ENCODE data around the gene TP63.

The TP63 gene

GRCh38 chr3:189827108-189827507 lies 195.9 kb downstream of the TP63 start:
- Mint-ChIP-seq H3K4me1 (no peaks in the 10 kb centered on the region), H3K9me3 (no peaks in the 10 kb centered on the region), H3K27me3 (no peaks in the 10 kb centered on the region), H3K27ac (ENCODE audit: low read depth) (no peak overlapping the region), H3K4me3 (no peak overlapping the region), H3K36me3 (ENCODE audit: insufficient read depth) (no peaks in the 10 kb centered on the region)
- DNase-seq (ENCODE audit: low spot score in 2 of 2) (no peak), ATAC-seq (replicated peaks; ENCODE audit: extremely low read depth, poor library complexity, severe bottlenecking) (no peak)

DNA sequence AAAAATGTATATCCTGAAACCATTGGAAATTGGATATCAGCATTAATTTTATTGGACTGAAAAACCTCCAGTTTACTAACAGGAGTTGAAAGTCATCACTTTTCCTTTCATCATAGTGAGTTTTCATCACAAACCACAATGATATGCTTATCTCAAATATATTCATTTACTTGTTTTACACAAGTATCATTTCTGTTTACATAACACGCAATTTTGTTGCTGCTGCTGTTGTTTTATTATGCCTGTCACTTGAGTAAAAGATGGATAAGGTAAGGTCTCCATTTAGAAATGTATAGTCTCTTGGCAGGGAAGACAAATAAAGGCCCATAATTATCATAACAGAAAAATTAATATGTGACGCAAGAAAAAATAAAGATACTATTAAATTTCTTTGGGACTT lies 199.2 kb downstream of the TP63 start:
- H3K9me3 Mint-ChIP-seq: no peaks in the 10 kb centered on the region
- no peak for ATAC-seq (replicated peaks; ENCODE audit: extremely low read depth, poor library complexity, severe bottlenecking)
- H3K36me3 Mint-ChIP-seq (ENCODE audit: insufficient read depth): no peaks in the 10 kb centered on the region
- H3K27ac Mint-ChIP-seq (ENCODE audit: low read depth): no peak overlapping the region
- no peaks in the 10 kb centered on the region for H3K4me1 Mint-ChIP-seq
- no peak overlapping the region for H3K4me3 Mint-ChIP-seq
- no peaks in the 10 kb centered on the region for H3K27me3 Mint-ChIP-seq
- no peak for DNase-seq (ENCODE audit: low spot score in 2 of 2)

DNA sequence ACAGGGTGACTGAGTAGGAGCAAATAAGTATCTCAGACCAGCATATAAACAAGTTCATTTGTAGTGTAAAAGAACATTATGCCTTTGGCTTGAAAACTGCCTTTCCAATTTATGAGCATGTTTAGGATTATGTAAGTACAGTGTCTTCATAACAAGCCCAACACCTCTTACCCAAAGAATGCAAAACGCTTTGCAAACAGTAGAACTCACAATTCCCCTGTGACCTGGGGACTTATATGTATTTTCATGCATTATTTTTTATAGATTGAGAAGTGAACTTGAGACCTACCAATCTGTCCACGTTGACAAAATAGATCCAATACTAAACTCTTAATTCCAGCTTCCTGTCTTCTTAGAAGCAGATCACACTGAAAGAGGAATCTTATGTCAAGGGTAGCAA lies 202.1 kb downstream of the TP63 start:
- no peaks in the 10 kb centered on the region for H3K9me3 Mint-ChIP-seq
- H3K27ac Mint-ChIP-seq (ENCODE audit: low read depth): no peak overlapping the region
- peaks cover 10% of the 10 kb centered on the region for H3K27me3 Mint-ChIP-seq
- no peak overlapping the region for H3K4me3 Mint-ChIP-seq
- no peaks in the 10 kb centered on the region for H3K4me1 Mint-ChIP-seq
- H3K36me3 Mint-ChIP-seq (ENCODE audit: insufficient read depth): no peaks in the 10 kb centered on the region
- ATAC-seq (replicated peaks; ENCODE audit: extremely low read depth, poor library complexity, severe bottlenecking) (no peak), DNase-seq (ENCODE audit: low spot score in 2 of 2) (no peak)

DNA sequence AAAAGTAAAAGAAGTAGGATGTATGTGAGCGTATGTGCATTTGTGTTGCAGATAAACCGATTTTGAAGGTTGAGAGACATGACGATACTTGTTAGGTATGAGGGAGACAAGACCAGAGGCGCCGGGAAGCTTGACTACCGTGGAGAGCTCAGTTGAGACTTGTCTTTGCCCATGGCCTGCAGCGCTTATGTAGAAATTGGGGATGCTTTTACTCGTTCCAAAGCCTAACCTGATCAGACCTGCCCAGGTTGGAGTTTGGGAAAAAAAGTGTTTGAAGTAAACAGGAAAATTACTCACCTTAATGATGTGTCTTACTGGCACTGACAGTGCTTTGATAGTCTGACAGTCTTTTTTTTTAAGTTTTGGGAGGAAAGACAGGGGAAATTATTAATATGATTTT lies 202.8 kb downstream of the TP63 start:
- Mint-ChIP-seq H3K4me1 (no peaks in the 10 kb centered on the region), H3K36me3 (ENCODE audit: insufficient read depth) (no peaks in the 10 kb centered on the region), H3K9me3 (no peaks in the 10 kb centered on the region), H3K27me3 (peaks cover 10% of the 10 kb centered on the region), H3K4me3 (no peak overlapping the region), H3K27ac (ENCODE audit: low read depth) (no peak overlapping the region)
- no peak for DNase-seq (ENCODE audit: low spot score in 2 of 2)
- no peak for ATAC-seq (replicated peaks; ENCODE audit: extremely low read depth, poor library complexity, severe bottlenecking)

DNA sequence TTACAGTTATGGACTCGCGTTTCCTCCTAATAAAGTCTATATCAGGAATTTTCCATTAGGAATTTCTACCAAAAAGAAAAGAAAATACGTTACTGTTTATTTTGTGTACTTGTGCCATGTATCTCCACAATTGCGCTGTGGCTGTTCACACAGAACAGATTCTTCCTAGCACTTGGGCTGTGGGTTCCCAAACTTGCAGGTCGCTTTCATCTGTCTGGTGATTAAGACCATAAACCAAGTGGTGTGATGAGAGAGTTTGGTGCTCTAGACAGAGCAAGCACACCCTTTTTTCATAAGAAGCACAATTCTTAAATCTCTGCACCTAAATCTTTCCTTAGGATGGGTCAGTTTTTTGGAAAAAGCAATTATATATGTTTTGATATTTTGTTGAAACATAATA lies 203.3 kb downstream of the TP63 start:
- ATAC-seq (replicated peaks; ENCODE audit: extremely low read depth, poor library complexity, severe bottlenecking) (no peak), DNase-seq (ENCODE audit: low spot score in 2 of 2) (no peak)
- H3K4me3 Mint-ChIP-seq: no peak overlapping the region
- no peaks in the 10 kb centered on the region for H3K36me3 Mint-ChIP-seq (ENCODE audit: insufficient read depth)
- H3K27ac Mint-ChIP-seq (ENCODE audit: low read depth): no peak overlapping the region
- H3K27me3 Mint-ChIP-seq: peaks cover 10% of the 10 kb centered on the region
- no peaks in the 10 kb centered on the region for H3K9me3 Mint-ChIP-seq
- no peaks in the 10 kb centered on the region for H3K4me1 Mint-ChIP-seq

- Mint-ChIP-seq H3K36me3 (ENCODE audit: insufficient read depth) (no peaks in the 10 kb centered on the region), H3K9me3 (no peaks in the 10 kb centered on the region), H3K4me1 (no peaks in the 10 kb centered on the region), H3K27me3 (peaks cover 17% of the 10 kb centered on the region), H3K4me3 (no peak overlapping the region), H3K27ac (ENCODE audit: low read depth) (no peak overlapping the region)
- DNase-seq (ENCODE audit: low spot score in 2 of 2): no peak
- ATAC-seq (replicated peaks; ENCODE audit: extremely low read depth, poor library complexity, severe bottlenecking): no peak
These were observed 205.6 kb downstream of the TP63 start for GRCh38 chr3:189836795-189837194.

GRCh38 chr3:189838291-189838690 lies 207.1 kb downstream of the TP63 start:
- no peak for ATAC-seq (replicated peaks; ENCODE audit: extremely low read depth, poor library complexity, severe bottlenecking)
- no peaks in the 10 kb centered on the region for H3K36me3 Mint-ChIP-seq (ENCODE audit: insufficient read depth)
- H3K4me3 Mint-ChIP-seq: no peak overlapping the region
- no peaks in the 10 kb centered on the region for H3K9me3 Mint-ChIP-seq
- H3K4me1 Mint-ChIP-seq: no peaks in the 10 kb centered on the region
- no peak for DNase-seq (ENCODE audit: low spot score in 2 of 2)
- no peak overlapping the region for H3K27ac Mint-ChIP-seq (ENCODE audit: low read depth)
- H3K27me3 Mint-ChIP-seq: peaks cover 23% of the 10 kb centered on the region

DNA sequence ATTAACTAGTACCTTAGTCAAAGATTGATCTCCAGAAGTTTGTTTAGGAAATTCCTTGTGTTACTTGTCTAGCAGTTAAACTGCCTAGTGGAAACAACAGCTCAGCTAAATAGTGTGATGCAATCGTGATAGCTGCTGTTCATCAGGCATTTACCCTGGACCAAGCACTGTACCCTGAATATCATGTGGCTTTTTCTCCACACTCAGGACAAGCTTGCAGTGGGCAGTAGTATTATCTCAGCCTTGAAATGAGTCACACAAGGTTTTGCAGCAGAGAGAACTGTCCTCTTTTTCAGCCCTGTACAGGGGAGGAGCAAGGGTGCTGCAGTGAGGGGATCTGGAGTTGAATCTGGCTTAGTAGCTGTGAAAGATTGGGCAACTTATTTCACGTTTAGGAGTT lies 208.4 kb downstream of the TP63 start:
- H3K27me3 Mint-ChIP-seq: peaks cover 23% of the 10 kb centered on the region
- H3K9me3 Mint-ChIP-seq: no peaks in the 10 kb centered on the region
- H3K27ac Mint-ChIP-seq (ENCODE audit: low read depth): no peak overlapping the region
- ATAC-seq (replicated peaks; ENCODE audit: extremely low read depth, poor library complexity, severe bottlenecking) (no peak), DNase-seq (ENCODE audit: low spot score in 2 of 2) (no peak)
- H3K4me1 Mint-ChIP-seq: no peaks in the 10 kb centered on the region
- H3K4me3 Mint-ChIP-seq: no peak overlapping the region
- no peaks in the 10 kb centered on the region for H3K36me3 Mint-ChIP-seq (ENCODE audit: insufficient read depth)

- no peak for ATAC-seq (replicated peaks; ENCODE audit: extremely low read depth, poor library complexity, severe bottlenecking)
- Mint-ChIP-seq H3K4me1 (no peaks in the 10 kb centered on the region), H3K4me3 (no peak overlapping the region), H3K36me3 (ENCODE audit: insufficient read depth) (no peaks in the 10 kb centered on the region), H3K27me3 (peaks cover 18% of the 10 kb centered on the region), H3K9me3 (no peaks in the 10 kb centered on the region), H3K27ac (ENCODE audit: low read depth) (no peak overlapping the region)
- no peak for DNase-seq (ENCODE audit: low spot score in 2 of 2)
These were observed 210.4 kb downstream of the TP63 start for GRCh38 chr3:189841473-189842205.

GRCh38 chr3:189842681-189843602 lies 211.8 kb downstream of the TP63 start:
- ATAC-seq (replicated peaks; ENCODE audit: extremely low read depth, poor library complexity, severe bottlenecking): no peak
- Mint-ChIP-seq H3K9me3 (no peaks in the 10 kb centered on the region), H3K4me3 (no peak overlapping the region), H3K36me3 (ENCODE audit: insufficient read depth) (no peaks in the 10 kb centered on the region), H3K27ac (ENCODE audit: low read depth) (no peak overlapping the region), H3K4me1 (no peaks in the 10 kb centered on the region), H3K27me3 (peaks cover 13% of the 10 kb centered on the region)
- DNase-seq (ENCODE audit: low spot score in 2 of 2): no peak

DNA sequence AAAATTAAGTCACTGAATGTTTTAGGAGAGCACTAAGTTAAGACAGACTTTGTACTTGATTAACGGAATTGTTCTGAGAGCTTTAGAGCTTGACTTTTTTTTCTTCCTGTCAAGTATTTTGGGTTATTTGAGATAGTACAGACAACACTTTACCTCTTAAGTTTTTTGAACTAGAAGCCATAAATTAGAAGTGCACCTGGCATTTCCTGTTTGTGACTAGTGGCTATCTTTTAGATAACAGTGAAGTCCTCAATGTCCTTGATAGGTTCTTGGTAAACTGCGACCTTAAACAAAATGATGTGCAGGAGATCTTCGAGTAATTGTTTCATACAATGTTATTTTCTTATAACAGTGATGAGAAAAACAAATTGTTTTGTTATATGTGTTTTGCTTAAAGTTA lies 213.9 kb downstream of the TP63 start:
- no peaks in the 10 kb centered on the region for H3K4me1 Mint-ChIP-seq
- no peaks in the 10 kb centered on the region for H3K9me3 Mint-ChIP-seq
- H3K4me3 Mint-ChIP-seq: no peak overlapping the region
- no peaks in the 10 kb centered on the region for H3K36me3 Mint-ChIP-seq (ENCODE audit: insufficient read depth)
- peaks cover 13% of the 10 kb centered on the region for H3K27me3 Mint-ChIP-seq
- DNase-seq (ENCODE audit: low spot score in 2 of 2) (no peak), ATAC-seq (replicated peaks; ENCODE audit: extremely low read depth, poor library complexity, severe bottlenecking) (no peak)
- H3K27ac Mint-ChIP-seq (ENCODE audit: low read depth): no peak overlapping the region

DNA sequence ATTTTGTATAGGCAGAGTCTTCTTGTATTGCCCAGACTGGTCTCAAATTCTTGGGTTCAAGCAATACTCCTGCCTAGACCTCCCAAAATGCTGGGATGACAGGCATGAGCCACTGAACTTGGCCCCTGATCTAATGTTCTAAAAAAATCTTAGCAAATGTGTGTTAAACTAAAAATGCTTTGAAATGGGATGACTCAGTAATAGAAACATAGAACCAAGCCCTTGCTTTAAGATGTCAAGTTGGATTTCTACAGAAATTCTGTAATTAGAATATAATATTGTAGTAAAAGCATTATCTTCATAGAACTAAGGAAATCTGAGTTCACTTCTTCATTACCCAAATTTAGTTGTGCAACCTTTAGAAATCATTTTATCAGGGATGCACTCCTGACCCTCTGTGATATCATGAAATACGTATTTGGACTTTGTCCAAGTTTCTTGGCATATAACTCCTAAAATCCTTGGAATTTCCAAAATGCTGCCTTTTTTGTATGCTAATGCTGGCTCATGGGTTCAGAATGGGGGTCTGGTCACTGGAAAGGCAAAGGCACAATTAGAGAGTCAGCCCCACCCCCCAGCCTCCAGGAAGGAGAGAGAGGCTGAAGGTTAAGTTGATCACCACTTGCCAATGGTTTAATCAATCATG lies 217.3 kb downstream of the TP63 start:
- ATAC-seq (replicated peaks; ENCODE audit: extremely low read depth, poor library complexity, severe bottlenecking) (no peak), DNase-seq (ENCODE audit: low spot score in 2 of 2) (no peak)

More for the DNA sequence above, 217.3 kb downstream of the TP63 start:
- H3K36me3 Mint-ChIP-seq (ENCODE audit: insufficient read depth): no peaks in the 10 kb centered on the region
- H3K4me1 Mint-ChIP-seq: no peaks in the 10 kb centered on the region
- H3K27ac Mint-ChIP-seq (ENCODE audit: low read depth): peak overlapping the region; percentile 24
- no peaks in the 10 kb centered on the region for H3K9me3 Mint-ChIP-seq
- H3K27me3 Mint-ChIP-seq: no peaks in the 10 kb centered on the region
- no peak overlapping the region for H3K4me3 Mint-ChIP-seq

Data from central memory CD8-positive, alpha-beta T cell (primary cell).